Spleen (tissue), 7 donors: ENCODE data around the gene PFKL.

Experiments
- POLR2A ChIP-seq, 3 donors: fragments of 450-650 bp; IDR thresholded peaks; one replicate each; pipeline ENCODE4 v1.5.1; 2017; ENCODE audit warnings: antibody characterized with exemption in 3 of 3, mild to moderate bottlenecking in 1 of 3
- TF ChIP-seq, protein P1 (sequence below), 11 experiments: fragments of 200-600 bp in 7 of 11; fragments of 450-650 bp in 4 of 11; sonication (generic) in 4 of 11; IDR thresholded peaks in 8 of 11; conservative IDR thresholded peaks in 3 of 11; 1 replicate in 7 of 11; 2 replicates in 4 of 11; pipeline versions ENCODE4 v1.4.0 to v1.8.0; 2016 to 2021; ENCODE audit warnings: antibody characterized with exemption in 11 of 11, inconsistent platforms in 4 of 11, mild to moderate bottlenecking in 1 of 11
- donor health status: DM: no; HTN: no; CAD: no; lungs with moderate emphysema.
- donor health status: DM: no; HTN: no; CAD: no.
- donor health status: DM: no; HTN: no; CAD: no.

DNA sequence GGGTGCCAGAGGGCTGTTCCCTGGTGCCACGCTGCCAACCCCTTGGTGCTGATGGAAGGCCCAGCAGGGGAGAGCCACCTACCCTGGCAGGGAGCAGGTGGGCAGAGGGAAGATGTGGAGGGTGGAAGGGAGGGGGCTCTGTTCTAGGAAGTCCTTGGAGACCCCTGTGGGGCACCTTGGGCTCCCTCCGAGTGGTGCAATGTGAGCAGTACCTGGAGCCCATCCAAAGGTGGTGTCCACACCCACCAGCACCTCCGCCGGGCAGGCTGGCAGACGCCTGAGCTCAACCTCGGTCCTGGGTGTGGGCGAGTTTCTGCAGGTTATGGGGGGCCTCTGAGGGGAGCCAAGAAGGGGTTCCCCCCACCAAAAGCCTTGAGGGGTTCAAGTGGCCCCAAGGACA is 26.8 kb upstream of the PFKL start:
- no peak for TF ChIP-seq POLR2A (IDR thresholded peaks at IDR 0.05)
- TF ChIP-seq, protein P1, sequence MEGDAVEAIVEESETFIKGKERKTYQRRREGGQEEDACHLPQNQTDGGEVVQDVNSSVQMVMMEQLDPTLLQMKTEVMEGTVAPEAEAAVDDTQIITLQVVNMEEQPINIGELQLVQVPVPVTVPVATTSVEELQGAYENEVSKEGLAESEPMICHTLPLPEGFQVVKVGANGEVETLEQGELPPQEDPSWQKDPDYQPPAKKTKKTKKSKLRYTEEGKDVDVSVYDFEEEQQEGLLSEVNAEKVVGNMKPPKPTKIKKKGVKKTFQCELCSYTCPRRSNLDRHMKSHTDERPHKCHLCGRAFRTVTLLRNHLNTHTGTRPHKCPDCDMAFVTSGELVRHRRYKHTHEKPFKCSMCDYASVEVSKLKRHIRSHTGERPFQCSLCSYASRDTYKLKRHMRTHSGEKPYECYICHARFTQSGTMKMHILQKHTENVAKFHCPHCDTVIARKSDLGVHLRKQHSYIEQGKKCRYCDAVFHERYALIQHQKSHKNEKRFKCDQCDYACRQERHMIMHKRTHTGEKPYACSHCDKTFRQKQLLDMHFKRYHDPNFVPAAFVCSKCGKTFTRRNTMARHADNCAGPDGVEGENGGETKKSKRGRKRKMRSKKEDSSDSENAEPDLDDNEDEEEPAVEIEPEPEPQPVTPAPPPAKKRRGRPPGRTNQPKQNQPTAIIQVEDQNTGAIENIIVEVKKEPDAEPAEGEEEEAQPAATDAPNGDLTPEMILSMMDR (IDR thresholded peaks at IDR 0.05 in 8 of 11, conservative IDR thresholded peaks at IDR 0.05 in 3 of 11) = no peak
